H1 (cell line): Measurements from ENCODE around the gene AFTPH. TPM values are rescaled to one million over a fixed set of nuclear protein-coding genes. Genes with fewer than 3 reads are reported as not detected.

Experiments used
- CTCF ChIA-PET: fragments of 300-600 bp; sonication (Branson Sonifier 250); formaldehyde crosslinking; loops from one replicate; lab custom pipeline; 2021; ENCODE audit not compliant: partially characterized antibody; lab: Charles Lee
- POLR2A ChIA-PET: fragments of 300-600 bp; sonication (Branson Sonifier 250); formaldehyde crosslinking; loops from one replicate; lab custom pipeline; 2021; ENCODE audit warnings: inconsistent platforms; ENCODE audit not compliant: partially characterized antibody; lab: Charles Lee
- DNase-seq, 2 experiments: peaks; one replicate each; pipeline versions ENCODE4 v3.0.0 to v3.0.0-alpha.2; 2010 to 2022; ENCODE audit warnings: low spot score in 2 of 2, low read depth in 1 of 2, mixed read lengths in 1 of 2
- FAIRE-seq: peaks from 2 replicates; lab custom pipeline; 2011; peaks lifted over from hg19 to GRCh38; lab: Jason Lieb, UNC
- H2AFZ ChIP-seq: 2 replicates; pipeline ENCODE4 v1.8.1; 2012; ENCODE audit warnings: low read length, inconsistent platforms
- H2AK5ac ChIP-seq: 2 replicates; pipeline ENCODE4 v1.6.1; 2013; ENCODE audit warnings: low read depth, low read length
- H2BK120ac ChIP-seq: replicated peaks from 2 replicates; pipeline ENCODE3; 2013; ENCODE audit warnings: low read depth, low read length, inconsistent platforms
- H2BK12ac ChIP-seq: 2 replicates; pipeline ENCODE4 v1.6.1; 2013; ENCODE audit warnings: low read depth, low read length
- H2BK15ac ChIP-seq: 2 replicates; pipeline ENCODE4 v1.6.1; 2013; ENCODE audit warnings: low read length
- H2BK20ac ChIP-seq: 2 replicates; pipeline ENCODE4 v1.6.1; 2013; ENCODE audit warnings: low read length
- H2BK5ac ChIP-seq: 2 replicates; pipeline ENCODE4 v1.6.1; 2013; ENCODE audit warnings: low read depth, low read length
- H3K14ac ChIP-seq: 2 replicates; pipeline ENCODE4 v1.6.1; 2013; ENCODE audit warnings: inconsistent platforms; ENCODE audit not compliant: insufficient read length
- H3K18ac ChIP-seq: 2 replicates; pipeline ENCODE4 v1.6.1; 2013; ENCODE audit warnings: low read length; ENCODE audit errors: extremely low read depth
- H3K23ac ChIP-seq: 2 replicates; pipeline ENCODE4 v1.6.1; 2013; ENCODE audit warnings: inconsistent platforms; ENCODE audit not compliant: insufficient read length
- H3K23me2 ChIP-seq: 2 replicates; pipeline ENCODE4 v1.6.1; 2013; ENCODE audit warnings: low read depth, low read length
- H3K27ac ChIP-seq: 2 replicates; pipeline ENCODE4 v1.6.1; 2011; ENCODE audit warnings: low read depth, low read length, inconsistent platforms
- H3K27me3 ChIP-seq, 4 experiments: replicated peaks in 1 of 4; 1 replicate in 1 of 4; 2 replicates in 3 of 4; pipeline versions ENCODE4 v1.6.1 to v1.8.1; 2011 to 2013; ENCODE audit warnings: low read length in 3 of 4, mild to moderate bottlenecking in 3 of 4, inconsistent platforms in 2 of 4, mixed read lengths in 2 of 4, moderate library complexity in 1 of 4; ENCODE audit not compliant: control insufficient read depth in 3 of 4, insufficient read depth in 3 of 4; ENCODE audit errors: extremely low read depth in 1 of 4
- H3K36me3 ChIP-seq, 4 experiments: 2 replicates each; pipeline versions ENCODE4 v1.6.1 to v1.8.1; 2011 to 2013; ENCODE audit warnings: mild to moderate bottlenecking in 4 of 4, low read length in 3 of 4, moderate library complexity in 2 of 4, control low read depth in 1 of 4, inconsistent platforms in 1 of 4; ENCODE audit not compliant: insufficient read depth in 4 of 4, control insufficient read depth in 2 of 4
- H3K4ac ChIP-seq: replicated peaks from 2 replicates; pipeline ENCODE3; 2013; ENCODE audit warnings: low read length, low read depth, mixed read lengths, inconsistent platforms; ENCODE audit not compliant: insufficient read length
- H3K4me1 ChIP-seq, 4 experiments: replicated peaks in 1 of 4; 1 replicate in 1 of 4; 2 replicates in 3 of 4; pipeline versions ENCODE4 v1.6.1 to v1.8.1; 2011 to 2013; ENCODE audit warnings: low read length in 3 of 4, inconsistent platforms in 2 of 4, mixed read lengths in 1 of 4; ENCODE audit not compliant: insufficient read depth in 4 of 4, control insufficient read depth in 3 of 4
- H3K4me2 ChIP-seq, 2 experiments: 2 replicates each; pipeline versions ENCODE4 v1.6.1 to v1.8.1; 2011 to 2013; ENCODE audit warnings: low read depth in 2 of 2, low read length in 2 of 2, control low read depth in 1 of 2, inconsistent platforms in 1 of 2, mild to moderate bottlenecking in 1 of 2; ENCODE audit not compliant: insufficient read depth in 1 of 2
- H3K4me3 ChIP-seq, 4 experiments: fragments of 200-600, 300-600 bp in 1 of 4; sonication (generic), shearing (Covaris generic), sonication (Bioruptor Twin) in 1 of 4; 2 replicates each; pipeline versions ENCODE4 v1.5.1 to v1.8.1; 2011 to 2016; ENCODE audit warnings: low read length in 4 of 4, low read depth in 3 of 4, control low read depth in 2 of 4, inconsistent platforms in 2 of 4, mild to moderate bottlenecking in 2 of 4, mixed read lengths in 1 of 4, moderate library complexity in 1 of 4; ENCODE audit not compliant: insufficient read depth in 2 of 4; ENCODE audit errors: extremely low read depth in 1 of 4
- H3K56ac ChIP-seq: replicated peaks from 2 replicates; pipeline ENCODE3; 2013; ENCODE audit warnings: low read depth, mild to moderate bottlenecking, mixed read lengths, low read length, inconsistent platforms; ENCODE audit not compliant: insufficient read length
- H3K79me1 ChIP-seq: 2 replicates; pipeline ENCODE4 v1.6.1; 2013; ENCODE audit warnings: low read depth, low read length, control low read depth
- H3K79me2 ChIP-seq, 2 experiments: 2 replicates each; pipeline versions ENCODE4 v1.6.1 to v1.8.1; 2012 to 2013; ENCODE audit warnings: low read length in 2 of 2, mild to moderate bottlenecking in 2 of 2, inconsistent platforms in 1 of 2; ENCODE audit not compliant: insufficient read depth in 2 of 2, control insufficient read depth in 1 of 2
- H3K9ac ChIP-seq, 4 experiments: replicated peaks in 1 of 4; 1 replicate in 1 of 4; 2 replicates in 3 of 4; pipeline versions ENCODE4 v1.6.1 to v1.8.1; 2011 to 2013; ENCODE audit warnings: low read depth in 3 of 4, low read length in 3 of 4, control low read depth in 2 of 4, mild to moderate bottlenecking in 2 of 4, moderate library complexity in 2 of 4, inconsistent platforms in 1 of 4; ENCODE audit errors: extremely low read depth in 1 of 4
- H3K9me3 ChIP-seq, 2 experiments: 2 replicates each; pipeline versions ENCODE4 v1.6.1 to v1.8.1; 2012 to 2013; ENCODE audit warnings: mild to moderate bottlenecking in 2 of 2, moderate library complexity in 2 of 2, control low read depth in 1 of 2, inconsistent platforms in 1 of 2, low read depth in 1 of 2, low read length in 1 of 2, mixed read lengths in 1 of 2; ENCODE audit not compliant: insufficient read depth in 2 of 2
- H4K20me1 ChIP-seq, 2 experiments: replicated peaks in 1 of 2; 2 replicates each; pipeline versions ENCODE3 to v1.8.1; 2011 to 2013; ENCODE audit warnings: inconsistent platforms in 2 of 2, low read length in 2 of 2, mild to moderate bottlenecking in 1 of 2; ENCODE audit not compliant: insufficient read depth in 2 of 2, control insufficient read depth in 1 of 2
- H4K5ac ChIP-seq: 2 replicates; pipeline ENCODE4 v1.6.1; 2013; ENCODE audit warnings: low read length, low read depth, mixed read lengths, inconsistent platforms; ENCODE audit not compliant: insufficient read length
- H4K8ac ChIP-seq: 2 replicates; pipeline ENCODE4 v1.8.0; 2013; ENCODE audit warnings: mild to moderate bottlenecking, moderate library complexity, low read length, inconsistent platforms; ENCODE audit not compliant: insufficient read depth; ENCODE audit errors: extremely low read depth
- H4K91ac ChIP-seq: replicated peaks from 2 replicates; pipeline ENCODE3; 2013; ENCODE audit warnings: low read length, mixed read lengths, inconsistent platforms; ENCODE audit not compliant: insufficient read length
- BACH1 ChIP-seq: IDR thresholded peaks from 2 replicates; pipeline ENCODE4 v1.6.1; 2012; ENCODE audit warnings: low read length, improper control_type of control experiment
- SAP30 ChIP-seq: fragments of 300-600 bp; sonication (generic); IDR thresholded peaks from 2 replicates; pipeline ENCODE4 v1.7.1; 2012; ENCODE audit warnings: low read length, moderate library complexity, mild to moderate bottlenecking, inconsistent platforms; ENCODE audit not compliant: insufficient read depth, insufficient replicate concordance
- ZNF274 ChIP-seq: IDR thresholded peaks from 2 replicates; pipeline ENCODE4 v1.7.0; 2012; ENCODE audit warnings: low read length, borderline replicate concordance; ENCODE audit errors: extremely low read depth
- WGBS, 2 experiments: shearing (Covaris generic) in 1 of 2; methylation state at CpG; one replicate each; pipeline versions ENCODE4 v1.1.6 to v1.1.7; 2013 to 2015; ENCODE audit warnings: low lambda C conversion rate in 2 of 2, mixed read lengths in 2 of 2, inconsistent platforms in 1 of 2, low coverage in 1 of 2, missing lambda C conversion rate in 1 of 2; ENCODE audit not compliant: insufficient replicate concordance in 2 of 2, insufficient coverage in 1 of 2, insufficient read length in 1 of 2; ENCODE audit errors: extremely low coverage in 1 of 2, missing lambda C conversion rate in 1 of 2; 5-methylcytosine and 5-hydroxymethylcytosine counted together
- polyA plus RNA-seq, 7 experiments: library from polyadenylated mRNA; depleted of rRNA in 3 of 7; stranded (reverse) in 5 of 7; unstranded in 2 of 7; fragments of >200 nt in 5 of 7; fragments of 200-250 nt in 2 of 7; gene quantifications; 1 replicate in 5 of 7; 2 replicates in 1 of 7; 4 replicates in 1 of 7; pipeline versions ENCODE4 v1.2.1 to v1.2.3, GENCODE V29; 2011 to 2013; ENCODE audit warnings: missing spikeins in 2 of 7, mixed read lengths in 2 of 7
- total RNA-seq: library from RNA; stranded (reverse); fragmentation: NEBNext Ultra II Directional; extraction: Animal tissue kit (Norgen Biotek cat#: 25700); gene quantifications from 2 replicates; pipeline ENCODE4 v1.2.1, GENCODE V29; 2021

Gene AFTPH
- total and polyA plus RNA-seq, 2 of the 8 experiments (the other 6 are each of a cell fraction or from before 2014, with no cell fraction given): 7.3 to 15.0 TPM

- TF ChIP-seq BACH1: no peak
- no peak for TF ChIP-seq SAP30
- no peak for TF ChIP-seq ZNF274
- no peaks in the 10 kb centered on the region for H3K27me3 ChIP-seq
Observed at GRCh38 chr2:64515086-64515485, 9.0 kb upstream of the AFTPH start.

More at GRCh38 chr2:64515086-64515485, 9.0 kb upstream of the AFTPH start:
- no peak overlapping the region for H3K4me2 ChIP-seq
- H3K4me3 ChIP-seq: no peak overlapping the region
- H3K27ac ChIP-seq: no peak overlapping the region
- H3K4me1 ChIP-seq: no peaks in the 10 kb centered on the region
- no peak overlapping the region for H4K91ac ChIP-seq
- no peaks in the 10 kb centered on the region for H3K79me2 ChIP-seq
- DNase-seq (no peak), FAIRE-seq (no peak)
- ChIA-PET CTCF (interaction anchor here (0.6 to 2.3 kb wide), 7 partner anchors 8 to 349 kb away, joined by 3 to 11 read pairs (median 4); no protein-coding TSS in a partner anchor), POLR2A (no interaction called here)
- no peak overlapping the region for H3K4ac ChIP-seq
- no peak overlapping the region for H3K56ac ChIP-seq
- no peaks in the 10 kb centered on the region for H4K20me1 ChIP-seq
- H4K5ac ChIP-seq: no peak overlapping the region
- H2AK5ac ChIP-seq: no peak overlapping the region
- H3K9ac ChIP-seq: no peak overlapping the region
- H3K79me1 ChIP-seq: no peaks in the 10 kb centered on the region
- no peak overlapping the region for H3K18ac ChIP-seq
- H3K9me3 ChIP-seq: no peaks in the 10 kb centered on the region
- H2BK5ac ChIP-seq: no peak overlapping the region
- no peak overlapping the region for H2BK15ac ChIP-seq
- no peak overlapping the region for H2BK12ac ChIP-seq
- no peak overlapping the region for H2BK120ac ChIP-seq
- H3K23me2 ChIP-seq: no peaks in the 10 kb centered on the region
- H2BK20ac ChIP-seq: no peak overlapping the region
- H3K36me3 ChIP-seq: no peaks in the 10 kb centered on the region
- H3K23ac ChIP-seq: no peak overlapping the region
- H2AFZ ChIP-seq: no peak overlapping the region
- H4K8ac ChIP-seq: no peak overlapping the region
- 77% methylated on average over 3 of the region's 3 CpGs; no CpG with 5 or more reads in 1 of the 2 experiments for WGBS, 2 experiments
- H3K14ac ChIP-seq: no peak overlapping the region
